ENCODE results near the gene SLC46A2.

GRCh38 chr9:112917987-112918362, 27.3 kb upstream of the SLC46A2 start:
- TF ChIP-seq CTCF (conservative IDR thresholded peaks at IDR 0.05; ENCODE audit: low read depth in 2 of 2) = no peak
- TF ChIP-seq EZH2 (IDR thresholded peaks at IDR 0.05; ENCODE audit: low read depth, unreplicated experiment) = no peak
- TF ChIP-seq REST (IDR thresholded peaks at IDR 0.05; ENCODE audit: unreplicated experiment) = no peak
- TF ChIP-seq NANOG (IDR thresholded peaks at IDR 0.05; ENCODE audit: borderline replicate concordance) = no peak
- TF ChIP-seq POLR2AphosphoS5 (IDR thresholded peaks at IDR 0.05; ENCODE audit: low read depth) = no peak
- no peak for TF ChIP-seq EZH2phosphoT487 (IDR thresholded peaks at IDR 0.05; ENCODE audit: unreplicated experiment)
- no peak for TF ChIP-seq CREB1 (CRISPR knock-in tag; IDR thresholded peaks at IDR 0.05; ENCODE audit: low read depth)
